ENCODE measurements around the gene PTCRA.

PTCRA gene

GRCh38 chr6:42971746-42972327 lies 56.0 kb downstream of the PTCRA start:
- H3K4me3 ChIP-seq (ENCODE audit: low read depth, low read length) = no peak overlapping the region
- DNase-seq (ENCODE audit: low read depth) = no peak
- in situ Hi-C loops (cut with HindIII; ENCODE audit: low sequenced_read_pairs) = no loop called here
- TF ChIP-seq CTCF (IDR thresholded peaks at IDR 0.05; ENCODE audit: low read depth, low read length, missing control alignments) = no peak

GRCh38 chr6:42973926-42974325 lies 58.1 kb downstream of the PTCRA start:
- DNase-seq (ENCODE audit: low read depth) = no peak
- in situ Hi-C loops (cut with HindIII; ENCODE audit: low sequenced_read_pairs) = no loop called here
- no peak overlapping the region for H3K4me3 ChIP-seq (ENCODE audit: low read depth, low read length)
- TF ChIP-seq CTCF (IDR thresholded peaks at IDR 0.05; ENCODE audit: low read depth, low read length, missing control alignments) = no peak

DNA sequence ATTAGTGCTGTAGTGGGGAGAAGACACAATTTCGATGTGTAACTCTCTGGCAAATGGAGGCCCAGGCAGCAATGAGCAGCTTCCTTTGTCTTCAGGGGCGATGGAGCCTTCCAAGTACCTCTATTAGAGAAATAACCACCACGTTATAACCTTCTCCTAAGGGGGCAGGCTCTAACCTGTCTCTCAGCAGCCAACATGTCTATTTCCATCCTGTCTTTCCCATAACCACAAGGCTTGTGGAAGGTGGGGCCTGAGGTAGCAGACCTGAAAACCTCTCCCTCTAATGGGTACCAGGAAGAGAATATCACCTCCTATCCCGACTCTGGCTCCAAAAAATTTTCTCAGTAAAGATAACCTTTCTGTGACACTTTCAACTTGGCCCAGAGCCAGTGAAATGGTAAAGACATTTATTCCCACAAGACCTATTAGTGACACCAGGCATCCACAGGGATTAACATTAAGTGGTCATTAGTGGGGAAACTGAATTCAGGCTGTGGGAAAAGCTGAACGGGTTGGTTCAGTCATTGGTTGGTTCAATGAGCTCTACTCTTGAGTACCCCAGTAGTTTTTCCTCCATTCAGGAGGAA lies 59.2 kb downstream of the PTCRA start:
- H3K4me3 ChIP-seq (ENCODE audit: low read depth, low read length) = no peak overlapping the region
- no peak for TF ChIP-seq CTCF (IDR thresholded peaks at IDR 0.05; ENCODE audit: low read depth, low read length, missing control alignments)
- DNase-seq (ENCODE audit: low read depth) = no peak
- in situ Hi-C loops (cut with HindIII; ENCODE audit: low sequenced_read_pairs) = no loop called here
